GM23338 (cell line): Measurements from ENCODE around the gene UFD1. TPM values are rescaled to one million over a fixed set of nuclear protein-coding genes. Genes with fewer than 3 reads are reported as not detected.

Experiments used
- ATAC-seq: fragments of 200-7000 bp; cut with Tn5 transposase; 3 replicates; pipeline ENCODE4 v1.9.1; 2020
- DNase-seq: peaks from one replicate; pipeline ENCODE4 v3.0.0-alpha.2; 2015; ENCODE audit warnings: low spot score
- H2AFZ ChIP-seq: fragments of 200-600 bp; sonication (generic); 2 replicates; pipeline ENCODE4 v1.8.0; 2016; ENCODE audit warnings: antibody characterized with exemption, mild to moderate bottlenecking, moderate library complexity
- H3F3A ChIP-seq: fragments of 200-600 bp; sonication (generic); replicated peaks from 2 replicates; pipeline ENCODE4 v1.8.0; 2017; ENCODE audit warnings: antibody characterized with exemption, mixed run types, low read depth
- H3K27ac ChIP-seq: fragments of 200-600 bp; sonication (generic); 2 replicates; pipeline ENCODE4 v1.6.1; 2016; ENCODE audit warnings: low read depth
- H3K27me3 ChIP-seq: fragments of 200-600 bp; sonication (generic); 2 replicates; pipeline ENCODE4 v1.8.0; 2016; ENCODE audit warnings: mild to moderate bottlenecking, mixed run types, moderate library complexity; ENCODE audit not compliant: insufficient read depth
- H3K36me3 ChIP-seq: fragments of 200-600 bp; sonication (generic); 2 replicates; pipeline ENCODE4 v1.8.0; 2016; ENCODE audit warnings: mild to moderate bottlenecking; ENCODE audit not compliant: insufficient read depth
- H3K4me1 ChIP-seq: fragments of 200-600 bp; sonication (generic); 2 replicates; pipeline ENCODE4 v1.8.0; 2016; ENCODE audit warnings: mild to moderate bottlenecking, moderate library complexity; ENCODE audit not compliant: insufficient read depth
- H3K4me2 ChIP-seq: fragments of 200-600 bp; sonication (generic); 2 replicates; pipeline ENCODE4 v1.7.1; 2017; ENCODE audit warnings: mixed run types
- H3K4me3 ChIP-seq: fragments of 200-600 bp; sonication (generic); 2 replicates; pipeline ENCODE4 v1.6.1; 2016; ENCODE audit warnings: mixed run types
- H3K79me2 ChIP-seq: fragments of 200-600 bp; sonication (generic); replicated peaks from 2 replicates; pipeline ENCODE4 v1.8.0; 2017; ENCODE audit warnings: mild to moderate bottlenecking; ENCODE audit not compliant: insufficient read depth
- H3K9me2 ChIP-seq: fragments of 200-600 bp; sonication (generic); 2 replicates; pipeline ENCODE4 v1.8.0; 2017; ENCODE audit not compliant: insufficient read depth
- H4K20me1 ChIP-seq: fragments of 200-600 bp; sonication (generic); replicated peaks from 2 replicates; pipeline ENCODE4 v1.8.0; 2017; ENCODE audit warnings: mild to moderate bottlenecking; ENCODE audit not compliant: insufficient read depth
- H3K27ac Mint-ChIP-seq: 2 replicates; pipeline ENCODE4 v1.8.0; 2020; ENCODE audit warnings: inconsistent platforms, mild to moderate bottlenecking, moderate library complexity, mixed read lengths
- H3K27me3 Mint-ChIP-seq: 3 replicates; pipeline ENCODE4 v1.8.0; 2022; ENCODE audit warnings: low read depth, mild to moderate bottlenecking, moderate library complexity, mixed read lengths, inconsistent platforms; ENCODE audit not compliant: insufficient read depth, poor library complexity
- H3K36me3 Mint-ChIP-seq: 3 replicates; pipeline ENCODE4 v1.8.0; 2021; ENCODE audit warnings: low read depth, mild to moderate bottlenecking, inconsistent platforms, moderate library complexity, mixed read lengths
- H3K4me1 Mint-ChIP-seq: 3 replicates; pipeline ENCODE4 v1.8.0; 2020; ENCODE audit warnings: mild to moderate bottlenecking, inconsistent platforms, mixed read lengths
- H3K4me3 Mint-ChIP-seq: 3 replicates; pipeline ENCODE4 v1.8.0; 2021; ENCODE audit warnings: moderate library complexity, mild to moderate bottlenecking, inconsistent platforms, mixed read lengths
- H3K9me3 Mint-ChIP-seq: 3 replicates; pipeline ENCODE4 v1.8.0; 2020; ENCODE audit warnings: moderate library complexity, mild to moderate bottlenecking, inconsistent platforms, mixed read lengths
- CREB1 ChIP-seq: fragments of 250-450 bp; sonication (Bioruptor Pico); IDR thresholded peaks from 2 replicates; pipeline ENCODE4 v1.5.0; 2020; ENCODE audit warnings: low read depth, mild to moderate bottlenecking, moderate library complexity
- EZH2 ChIP-seq: fragments of 200-600 bp; sonication (generic); IDR thresholded peaks from one replicate; pipeline ENCODE4 v1.8.0; 2017; ENCODE audit warnings: antibody characterized with exemption, mild to moderate bottlenecking, low read depth; ENCODE audit not compliant: unreplicated experiment
- EZH2phosphoT487 ChIP-seq: fragments of 200-600 bp; sonication (generic); IDR thresholded peaks from one replicate; pipeline ENCODE4 v1.8.1; 2018; ENCODE audit warnings: antibody characterized with exemption; ENCODE audit not compliant: unreplicated experiment
- JUNB ChIP-seq: IDR thresholded peaks from one replicate; pipeline ENCODE4 v1.6.1; 2016; ENCODE audit warnings: antibody characterized with exemption; ENCODE audit not compliant: unreplicated experiment
- NANOG ChIP-seq: IDR thresholded peaks from 2 replicates; pipeline ENCODE4 v1.6.1; 2016; ENCODE audit warnings: antibody characterized with exemption, borderline replicate concordance
- POLR2AphosphoS5 ChIP-seq: IDR thresholded peaks from 2 replicates; pipeline ENCODE4 v1.6.1; 2016; ENCODE audit warnings: antibody characterized with exemption, low read depth
- STAT1 ChIP-seq: IDR thresholded peaks from one replicate; pipeline ENCODE4 v1.6.1; 2016; ENCODE audit warnings: antibody characterized with exemption; ENCODE audit not compliant: unreplicated experiment
- ZNF114 ChIP-seq: fragments of 250-450 bp; sonication (Bioruptor Pico); IDR thresholded peaks from 2 replicates; pipeline ENCODE4 v1.5.0; 2020; ENCODE audit warnings: mild to moderate bottlenecking, moderate library complexity
- ZNF331 ChIP-seq: fragments of 250-450 bp; sonication (Bioruptor Pico); IDR thresholded peaks from 2 replicates; pipeline ENCODE4 v1.5.0; 2020; ENCODE audit warnings: low read depth, mild to moderate bottlenecking, moderate library complexity
- polyA plus RNA-seq: library from polyadenylated mRNA; unstranded; fragments of >200 nt; fragmentation: Nextera tagmentation; extraction: Ambion mirVana; gene quantifications from 2 replicates; pipeline ENCODE4 v1.2.1, GENCODE V29; 2016
- total RNA-seq: library from RNA; depleted of rRNA; stranded (reverse); fragments of >200 nt; shearing (Covaris generic); gene quantifications from 2 replicates; pipeline ENCODE4 v1.2.3, GENCODE V29; 2014
- TF ChIP-seq, protein P1 (sequence below): IDR thresholded peaks from one replicate; pipeline ENCODE4 v1.6.1; 2018; ENCODE audit warnings: antibody characterized with exemption; ENCODE audit not compliant: unreplicated experiment
- TF ChIP-seq, protein P2 (sequence below), 2 experiments: fragments of 200-600 bp in 1 of 2; sonication (generic) in 1 of 2; conservative IDR thresholded peaks; 2 replicates each; pipeline versions ENCODE4 v1.5.1 to v1.6.1; 2016 to 2017; ENCODE audit warnings: antibody characterized with exemption in 2 of 2, low read depth in 2 of 2, mild to moderate bottlenecking in 2 of 2, moderate library complexity in 1 of 2
- TF ChIP-seq, protein P3 (sequence below): IDR thresholded peaks from 2 replicates; pipeline ENCODE4 v1.6.1; 2016; ENCODE audit warnings: antibody characterized with exemption
- TF ChIP-seq, protein P4 (sequence below): fragments of 250-450 bp; sonication (Bioruptor Pico); IDR thresholded peaks from 2 replicates; pipeline ENCODE4 v1.5.0; 2020; ENCODE audit warnings: mild to moderate bottlenecking, moderate library complexity

Gene UFD1
- total and polyA plus RNA-seq, 2 experiments from 2014 or later = 53.5 to 93.8 TPM

DNA sequence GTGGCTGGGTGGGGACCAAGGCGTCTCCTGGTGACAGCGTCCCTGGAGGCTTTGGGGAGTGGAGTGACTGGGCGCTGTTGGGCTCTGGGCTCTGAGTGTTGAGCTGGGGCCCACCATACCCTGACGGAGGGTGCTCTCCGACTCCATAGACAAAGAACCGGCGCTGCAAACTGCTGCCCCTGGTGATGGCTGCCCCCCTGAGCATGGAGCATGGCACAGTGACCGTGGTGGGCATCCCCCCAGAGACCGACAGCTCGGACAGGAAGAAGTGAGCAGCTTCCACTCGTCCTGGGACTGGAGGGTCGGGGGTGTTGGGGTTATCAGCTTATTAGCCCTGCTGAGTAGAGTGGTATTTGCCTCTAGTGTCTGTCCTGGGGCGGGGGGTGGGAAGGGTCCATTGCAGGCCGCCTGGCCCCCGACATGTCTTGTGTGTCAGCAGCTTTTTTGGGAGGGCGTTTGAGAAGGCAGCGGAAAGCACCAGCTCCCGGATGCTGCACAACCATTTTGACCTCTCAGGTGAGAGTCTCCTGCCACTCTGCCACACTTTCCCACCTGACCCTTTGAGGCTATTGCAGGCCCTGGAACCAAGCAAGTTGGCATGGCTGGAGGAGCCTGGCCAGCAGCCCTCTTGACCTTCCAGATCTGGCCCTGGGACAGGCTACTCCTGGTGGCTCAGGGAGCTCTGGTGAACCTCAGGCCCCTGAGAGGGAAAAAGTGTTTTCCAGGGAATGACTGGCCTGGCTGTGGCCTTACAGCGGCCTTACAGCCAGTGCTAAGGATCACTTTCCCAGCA is 37.6 kb upstream of the UFD1 start:
- Histone ChIP-seq H4K20me1 (no peaks in the 10 kb centered on the region), H3K79me2 (no peaks in the 10 kb centered on the region), H3K4me3 (no peak overlapping the region), H3K9me2 (no peaks in the 10 kb centered on the region), H3K27ac (no peak overlapping the region), H3K36me3 (no peaks in the 10 kb centered on the region), H3K27me3 (peaks cover 3% of the 10 kb centered on the region; the same call in 1 of the 2 replicates), H3F3A (no peaks in the 10 kb centered on the region), H3K4me2 (no peak overlapping the region), H3K4me1 (no peaks in the 10 kb centered on the region), H2AFZ (no peak overlapping the region)
- H3K4me1 Mint-ChIP-seq = no peaks in the 10 kb centered on the region; the same call in 2 of the 3 replicates
- H3K36me3 Mint-ChIP-seq = peaks cover 42% of the 10 kb centered on the region
- H3K4me3 Mint-ChIP-seq = no peak overlapping the region
- no peaks in the 10 kb centered on the region for H3K9me3 Mint-ChIP-seq
- ATAC-seq (no peak), DNase-seq (no peak)
- no peak for TF ChIP-seq EZH2phosphoT487
- TF ChIP-seq, protein P1, sequence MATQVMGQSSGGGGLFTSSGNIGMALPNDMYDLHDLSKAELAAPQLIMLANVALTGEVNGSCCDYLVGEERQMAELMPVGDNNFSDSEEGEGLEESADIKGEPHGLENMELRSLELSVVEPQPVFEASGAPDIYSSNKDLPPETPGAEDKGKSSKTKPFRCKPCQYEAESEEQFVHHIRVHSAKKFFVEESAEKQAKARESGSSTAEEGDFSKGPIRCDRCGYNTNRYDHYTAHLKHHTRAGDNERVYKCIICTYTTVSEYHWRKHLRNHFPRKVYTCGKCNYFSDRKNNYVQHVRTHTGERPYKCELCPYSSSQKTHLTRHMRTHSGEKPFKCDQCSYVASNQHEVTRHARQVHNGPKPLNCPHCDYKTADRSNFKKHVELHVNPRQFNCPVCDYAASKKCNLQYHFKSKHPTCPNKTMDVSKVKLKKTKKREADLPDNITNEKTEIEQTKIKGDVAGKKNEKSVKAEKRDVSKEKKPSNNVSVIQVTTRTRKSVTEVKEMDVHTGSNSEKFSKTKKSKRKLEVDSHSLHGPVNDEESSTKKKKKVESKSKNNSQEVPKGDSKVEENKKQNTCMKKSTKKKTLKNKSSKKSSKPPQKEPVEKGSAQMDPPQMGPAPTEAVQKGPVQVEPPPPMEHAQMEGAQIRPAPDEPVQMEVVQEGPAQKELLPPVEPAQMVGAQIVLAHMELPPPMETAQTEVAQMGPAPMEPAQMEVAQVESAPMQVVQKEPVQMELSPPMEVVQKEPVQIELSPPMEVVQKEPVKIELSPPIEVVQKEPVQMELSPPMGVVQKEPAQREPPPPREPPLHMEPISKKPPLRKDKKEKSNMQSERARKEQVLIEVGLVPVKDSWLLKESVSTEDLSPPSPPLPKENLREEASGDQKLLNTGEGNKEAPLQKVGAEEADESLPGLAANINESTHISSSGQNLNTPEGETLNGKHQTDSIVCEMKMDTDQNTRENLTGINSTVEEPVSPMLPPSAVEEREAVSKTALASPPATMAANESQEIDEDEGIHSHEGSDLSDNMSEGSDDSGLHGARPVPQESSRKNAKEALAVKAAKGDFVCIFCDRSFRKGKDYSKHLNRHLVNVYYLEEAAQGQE = no peak
- TF ChIP-seq, protein P2, sequence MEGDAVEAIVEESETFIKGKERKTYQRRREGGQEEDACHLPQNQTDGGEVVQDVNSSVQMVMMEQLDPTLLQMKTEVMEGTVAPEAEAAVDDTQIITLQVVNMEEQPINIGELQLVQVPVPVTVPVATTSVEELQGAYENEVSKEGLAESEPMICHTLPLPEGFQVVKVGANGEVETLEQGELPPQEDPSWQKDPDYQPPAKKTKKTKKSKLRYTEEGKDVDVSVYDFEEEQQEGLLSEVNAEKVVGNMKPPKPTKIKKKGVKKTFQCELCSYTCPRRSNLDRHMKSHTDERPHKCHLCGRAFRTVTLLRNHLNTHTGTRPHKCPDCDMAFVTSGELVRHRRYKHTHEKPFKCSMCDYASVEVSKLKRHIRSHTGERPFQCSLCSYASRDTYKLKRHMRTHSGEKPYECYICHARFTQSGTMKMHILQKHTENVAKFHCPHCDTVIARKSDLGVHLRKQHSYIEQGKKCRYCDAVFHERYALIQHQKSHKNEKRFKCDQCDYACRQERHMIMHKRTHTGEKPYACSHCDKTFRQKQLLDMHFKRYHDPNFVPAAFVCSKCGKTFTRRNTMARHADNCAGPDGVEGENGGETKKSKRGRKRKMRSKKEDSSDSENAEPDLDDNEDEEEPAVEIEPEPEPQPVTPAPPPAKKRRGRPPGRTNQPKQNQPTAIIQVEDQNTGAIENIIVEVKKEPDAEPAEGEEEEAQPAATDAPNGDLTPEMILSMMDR (conservative IDR thresholded peaks at IDR 0.05; ENCODE audit: low read depth in 2 of 2) = no peak
- TF ChIP-seq, protein P3, sequence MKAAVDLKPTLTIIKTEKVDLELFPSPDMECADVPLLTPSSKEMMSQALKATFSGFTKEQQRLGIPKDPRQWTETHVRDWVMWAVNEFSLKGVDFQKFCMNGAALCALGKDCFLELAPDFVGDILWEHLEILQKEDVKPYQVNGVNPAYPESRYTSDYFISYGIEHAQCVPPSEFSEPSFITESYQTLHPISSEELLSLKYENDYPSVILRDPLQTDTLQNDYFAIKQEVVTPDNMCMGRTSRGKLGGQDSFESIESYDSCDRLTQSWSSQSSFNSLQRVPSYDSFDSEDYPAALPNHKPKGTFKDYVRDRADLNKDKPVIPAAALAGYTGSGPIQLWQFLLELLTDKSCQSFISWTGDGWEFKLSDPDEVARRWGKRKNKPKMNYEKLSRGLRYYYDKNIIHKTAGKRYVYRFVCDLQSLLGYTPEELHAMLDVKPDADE = no peak
- TF ChIP-seq POLR2AphosphoS5 = no peak
- TF ChIP-seq STAT1 = no peak
- TF ChIP-seq JUNB = no peak
- TF ChIP-seq ZNF114 (CRISPR knock-in tag) = no peak
- TF ChIP-seq, protein P4, sequence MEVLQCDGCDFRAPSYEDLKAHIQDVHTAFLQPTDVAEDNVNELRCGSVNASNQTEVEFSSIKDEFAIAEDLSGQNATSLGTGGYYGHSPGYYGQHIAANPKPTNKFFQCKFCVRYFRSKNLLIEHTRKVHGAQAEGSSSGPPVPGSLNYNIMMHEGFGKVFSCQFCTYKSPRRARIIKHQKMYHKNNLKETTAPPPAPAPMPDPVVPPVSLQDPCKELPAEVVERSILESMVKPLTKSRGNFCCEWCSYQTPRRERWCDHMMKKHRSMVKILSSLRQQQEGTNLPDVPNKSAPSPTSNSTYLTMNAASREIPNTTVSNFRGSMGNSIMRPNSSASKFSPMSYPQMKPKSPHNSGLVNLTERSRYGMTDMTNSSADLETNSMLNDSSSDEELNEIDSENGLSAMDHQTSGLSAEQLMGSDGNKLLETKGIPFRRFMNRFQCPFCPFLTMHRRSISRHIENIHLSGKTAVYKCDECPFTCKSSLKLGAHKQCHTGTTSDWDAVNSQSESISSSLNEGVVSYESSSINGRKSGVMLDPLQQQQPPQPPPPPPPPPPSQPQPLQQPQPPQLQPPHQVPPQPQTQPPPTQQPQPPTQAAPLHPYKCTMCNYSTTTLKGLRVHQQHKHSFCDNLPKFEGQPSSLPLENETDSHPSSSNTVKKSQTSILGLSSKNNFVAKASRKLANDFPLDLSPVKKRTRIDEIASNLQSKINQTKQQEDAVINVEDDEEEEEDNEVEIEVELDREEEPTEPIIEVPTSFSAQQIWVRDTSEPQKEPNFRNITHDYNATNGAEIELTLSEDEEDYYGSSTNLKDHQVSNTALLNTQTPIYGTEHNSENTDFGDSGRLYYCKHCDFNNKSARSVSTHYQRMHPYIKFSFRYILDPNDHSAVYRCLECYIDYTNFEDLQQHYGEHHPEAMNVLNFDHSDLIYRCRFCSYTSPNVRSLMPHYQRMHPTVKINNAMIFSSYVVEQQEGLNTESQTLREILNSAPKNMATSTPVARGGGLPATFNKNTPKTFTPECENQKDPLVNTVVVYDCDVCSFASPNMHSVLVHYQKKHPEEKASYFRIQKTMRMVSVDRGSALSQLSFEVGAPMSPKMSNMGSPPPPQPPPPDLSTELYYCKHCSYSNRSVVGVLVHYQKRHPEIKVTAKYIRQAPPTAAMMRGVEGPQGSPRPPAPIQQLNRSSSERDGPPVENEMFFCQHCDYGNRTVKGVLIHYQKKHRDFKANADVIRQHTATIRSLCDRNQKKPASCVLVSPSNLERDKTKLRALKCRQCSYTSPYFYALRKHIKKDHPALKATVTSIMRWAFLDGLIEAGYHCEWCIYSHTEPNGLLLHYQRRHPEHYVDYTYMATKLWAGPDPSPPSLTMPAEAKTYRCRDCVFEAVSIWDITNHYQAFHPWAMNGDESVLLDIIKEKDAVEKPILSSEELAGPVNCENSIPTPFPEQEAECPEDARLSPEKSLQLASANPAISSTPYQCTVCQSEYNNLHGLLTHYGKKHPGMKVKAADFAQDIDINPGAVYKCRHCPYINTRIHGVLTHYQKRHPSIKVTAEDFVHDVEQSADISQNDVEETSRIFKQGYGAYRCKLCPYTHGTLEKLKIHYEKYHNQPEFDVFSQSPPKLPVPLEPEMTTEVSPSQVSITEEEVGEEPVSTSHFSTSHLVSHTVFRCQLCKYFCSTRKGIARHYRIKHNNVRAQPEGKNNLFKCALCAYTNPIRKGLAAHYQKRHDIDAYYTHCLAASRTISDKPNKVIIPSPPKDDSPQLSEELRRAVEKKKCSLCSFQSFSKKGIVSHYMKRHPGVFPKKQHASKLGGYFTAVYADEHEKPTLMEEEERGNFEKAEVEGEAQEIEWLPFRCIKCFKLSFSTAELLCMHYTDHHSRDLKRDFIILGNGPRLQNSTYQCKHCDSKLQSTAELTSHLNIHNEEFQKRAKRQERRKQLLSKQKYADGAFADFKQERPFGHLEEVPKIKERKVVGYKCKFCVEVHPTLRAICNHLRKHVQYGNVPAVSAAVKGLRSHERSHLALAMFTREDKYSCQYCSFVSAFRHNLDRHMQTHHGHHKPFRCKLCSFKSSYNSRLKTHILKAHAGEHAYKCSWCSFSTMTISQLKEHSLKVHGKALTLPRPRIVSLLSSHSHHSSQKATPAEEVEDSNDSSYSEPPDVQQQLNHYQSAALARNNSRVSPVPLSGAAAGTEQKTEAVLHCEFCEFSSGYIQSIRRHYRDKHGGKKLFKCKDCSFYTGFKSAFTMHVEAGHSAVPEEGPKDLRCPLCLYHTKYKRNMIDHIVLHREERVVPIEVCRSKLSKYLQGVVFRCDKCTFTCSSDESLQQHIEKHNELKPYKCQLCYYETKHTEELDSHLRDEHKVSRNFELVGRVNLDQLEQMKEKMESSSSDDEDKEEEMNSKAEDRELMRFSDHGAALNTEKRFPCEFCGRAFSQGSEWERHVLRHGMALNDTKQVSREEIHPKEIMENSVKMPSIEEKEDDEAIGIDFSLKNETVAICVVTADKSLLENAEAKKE (CRISPR knock-in tag) = no peak
- no peak for TF ChIP-seq ZNF331 (CRISPR knock-in tag)
- no peak for TF ChIP-seq NANOG
- TF ChIP-seq EZH2 = no peak
- no peak for TF ChIP-seq CREB1 (CRISPR knock-in tag)
- peaks cover 7% of the 10 kb centered on the region for H3K27me3 Mint-ChIP-seq
- H3K27ac Mint-ChIP-seq = no peak overlapping the region
